ENCODE data around the gene USP1.

DNA sequence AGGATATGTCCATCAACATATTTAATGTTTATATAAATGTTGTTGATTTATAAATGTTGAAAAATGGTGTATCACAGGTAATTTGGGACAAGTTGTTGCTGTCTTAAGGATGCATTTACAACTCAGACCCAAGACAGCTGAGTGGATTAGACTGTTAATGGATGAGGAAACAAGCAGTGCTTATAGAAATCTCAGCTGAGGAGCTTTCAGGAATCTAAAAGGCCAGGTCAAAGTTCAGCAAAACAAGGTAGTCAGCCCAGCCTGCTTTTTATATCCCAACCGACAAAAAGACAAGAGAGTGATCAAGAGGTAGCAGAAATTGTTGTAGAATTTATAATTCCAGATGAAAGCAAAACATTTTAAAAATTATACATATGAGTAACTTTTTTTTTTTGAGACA is 16.6 kb upstream of the USP1 start:
- no peak for TF ChIP-seq POLR2A (IDR thresholded peaks at IDR 0.05)
- TF ChIP-seq, protein P1, sequence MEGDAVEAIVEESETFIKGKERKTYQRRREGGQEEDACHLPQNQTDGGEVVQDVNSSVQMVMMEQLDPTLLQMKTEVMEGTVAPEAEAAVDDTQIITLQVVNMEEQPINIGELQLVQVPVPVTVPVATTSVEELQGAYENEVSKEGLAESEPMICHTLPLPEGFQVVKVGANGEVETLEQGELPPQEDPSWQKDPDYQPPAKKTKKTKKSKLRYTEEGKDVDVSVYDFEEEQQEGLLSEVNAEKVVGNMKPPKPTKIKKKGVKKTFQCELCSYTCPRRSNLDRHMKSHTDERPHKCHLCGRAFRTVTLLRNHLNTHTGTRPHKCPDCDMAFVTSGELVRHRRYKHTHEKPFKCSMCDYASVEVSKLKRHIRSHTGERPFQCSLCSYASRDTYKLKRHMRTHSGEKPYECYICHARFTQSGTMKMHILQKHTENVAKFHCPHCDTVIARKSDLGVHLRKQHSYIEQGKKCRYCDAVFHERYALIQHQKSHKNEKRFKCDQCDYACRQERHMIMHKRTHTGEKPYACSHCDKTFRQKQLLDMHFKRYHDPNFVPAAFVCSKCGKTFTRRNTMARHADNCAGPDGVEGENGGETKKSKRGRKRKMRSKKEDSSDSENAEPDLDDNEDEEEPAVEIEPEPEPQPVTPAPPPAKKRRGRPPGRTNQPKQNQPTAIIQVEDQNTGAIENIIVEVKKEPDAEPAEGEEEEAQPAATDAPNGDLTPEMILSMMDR (IDR thresholded peaks at IDR 0.05) = no peak
